ENCODE results near the gene SEZ6.

SEZ6 gene

DNA sequence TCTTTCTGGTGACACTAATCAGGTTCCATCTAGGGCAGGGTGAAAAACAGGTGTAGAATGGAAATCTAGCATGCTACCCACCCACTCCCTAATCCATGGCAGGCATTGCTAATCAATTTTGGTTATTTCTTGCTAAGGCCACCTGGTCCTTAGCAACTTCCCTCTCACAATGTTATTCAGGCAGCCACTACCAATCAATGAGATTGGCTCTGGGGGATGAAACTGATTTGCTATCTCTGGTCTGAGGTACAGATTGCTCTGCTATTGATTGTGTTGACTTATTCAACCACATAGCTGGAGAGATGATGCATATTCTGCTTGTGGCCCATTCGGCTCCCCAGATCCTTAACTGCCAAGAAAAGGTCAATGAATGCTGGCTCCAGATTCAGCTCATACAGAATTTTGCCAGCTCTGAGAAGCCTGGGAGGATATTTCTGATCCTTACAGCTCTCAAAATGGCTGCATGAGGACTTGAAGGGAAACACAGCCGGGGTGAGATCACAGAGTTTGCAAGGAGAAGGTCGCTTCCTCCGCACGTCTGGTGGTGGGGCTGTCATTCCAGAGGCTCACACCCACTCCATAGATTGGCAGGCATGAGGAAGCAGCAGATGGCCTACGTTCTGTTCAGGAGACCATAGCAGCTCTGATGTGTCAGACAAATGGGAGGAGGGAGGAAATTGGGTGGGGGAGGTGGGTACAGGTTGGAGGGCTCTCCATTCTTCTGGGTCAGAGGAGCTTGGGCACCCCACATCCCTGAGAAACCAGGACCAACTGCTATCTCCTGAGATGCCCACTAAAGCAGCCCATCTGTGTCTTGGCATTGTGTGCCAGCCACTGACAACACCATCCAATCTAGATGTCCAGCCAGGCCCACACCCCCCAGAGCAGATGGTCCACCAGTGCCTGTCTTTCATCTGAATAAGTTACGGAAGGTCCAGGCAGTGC lies 22.3 kb downstream of the SEZ6 start:
- no peak overlapping the region for H3K27ac ChIP-seq (ENCODE audit: low read length)
- H3K36me3 ChIP-seq (ENCODE audit: control insufficient read depth in 1 of 2, insufficient read depth in 2 of 2, low read length in 2 of 2) = no peaks in the 10 kb centered on the region

DNA sequence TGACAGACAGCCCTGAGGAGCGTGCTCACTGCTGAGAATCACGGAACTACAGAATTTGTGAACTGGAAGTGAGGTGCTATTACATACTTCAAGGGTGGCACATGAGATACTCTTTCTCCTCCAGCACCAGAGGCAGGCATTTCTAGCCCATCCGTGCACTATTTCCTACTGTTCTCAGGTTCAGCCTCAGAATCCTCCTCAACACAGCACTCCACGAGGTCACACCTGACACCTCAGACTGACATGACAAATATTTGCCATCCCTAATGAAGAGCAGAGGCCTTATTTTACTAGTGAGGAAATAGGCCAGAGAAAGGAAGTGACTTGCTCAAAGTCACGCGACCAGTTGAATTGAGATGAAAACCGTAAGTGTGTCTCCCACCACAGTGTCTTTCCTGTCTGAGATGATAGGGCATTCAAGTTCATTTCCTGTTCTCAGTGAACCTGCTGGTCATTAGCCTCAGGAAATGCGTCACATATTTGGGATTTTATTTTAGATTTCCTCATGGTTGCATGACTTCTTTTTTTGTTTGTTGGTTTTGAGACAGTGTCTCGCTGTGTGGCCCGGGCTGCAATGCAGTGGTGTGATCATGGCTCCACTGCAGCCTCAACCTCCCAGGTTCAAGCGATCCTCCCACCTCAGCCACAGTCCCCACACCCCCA lies 23.6 kb downstream of the SEZ6 start:
- H3K4me3 ChIP-seq (ENCODE audit: low read depth in 1 of 2, low read length in 2 of 2) = no peak overlapping the region
- no peaks in the 10 kb centered on the region for H3K36me3 ChIP-seq (ENCODE audit: control insufficient read depth in 1 of 2, insufficient read depth in 2 of 2, low read length in 2 of 2)
- no peaks in the 10 kb centered on the region for H3K9me3 ChIP-seq (ENCODE audit: control insufficient read depth in 1 of 2, low read length in 2 of 2)
- H3K27ac ChIP-seq (ENCODE audit: low read length) = no peak overlapping the region
- no peaks in the 10 kb centered on the region for H3K27me3 ChIP-seq (ENCODE audit: low read depth, low read length)
- no peaks in the 10 kb centered on the region for H3K4me1 ChIP-seq (ENCODE audit: control insufficient read depth in 1 of 2, insufficient read depth in 2 of 2, low read length in 2 of 2)

More for the DNA sequence above, 22.3 kb downstream of the SEZ6 start:
- H3K27me3 ChIP-seq (ENCODE audit: low read depth, low read length) = no peaks in the 10 kb centered on the region
- no peaks in the 10 kb centered on the region for H3K9me3 ChIP-seq (ENCODE audit: control insufficient read depth in 1 of 2, low read length in 2 of 2)
- no peaks in the 10 kb centered on the region for H3K4me1 ChIP-seq (ENCODE audit: control insufficient read depth in 1 of 2, insufficient read depth in 2 of 2, low read length in 2 of 2)
- H3K4me3 ChIP-seq (ENCODE audit: low read depth in 1 of 2, low read length in 2 of 2) = no peak overlapping the region

DNA sequence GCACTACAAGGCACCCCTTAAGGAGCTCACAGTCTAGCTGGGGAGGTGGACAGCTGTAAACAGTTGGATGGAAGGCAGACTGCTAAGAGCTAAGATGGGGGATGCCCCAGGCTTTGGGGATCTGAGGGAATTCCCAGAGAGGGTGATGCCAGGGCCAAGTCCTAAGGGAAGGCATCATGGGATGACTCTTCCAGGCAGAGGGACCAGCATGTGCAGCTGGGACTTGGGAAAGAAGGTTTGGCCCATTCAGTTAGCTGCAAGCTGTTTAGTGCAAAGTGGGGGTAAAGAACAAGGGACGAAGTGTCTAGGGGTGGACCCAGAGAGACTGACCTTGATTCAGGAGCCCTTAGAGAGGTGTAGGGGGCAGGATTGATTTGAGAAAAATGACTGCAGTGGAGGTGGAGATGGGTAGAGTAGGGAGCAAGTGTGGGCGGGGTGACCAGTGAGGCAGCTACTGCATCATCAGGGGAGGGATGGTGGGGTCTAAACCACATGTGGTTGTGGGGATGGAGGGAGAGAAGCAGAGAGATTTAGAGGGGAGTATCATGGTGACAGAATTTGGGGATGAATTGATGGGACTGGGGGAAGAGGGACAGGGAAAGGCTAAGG lies 27.4 kb downstream of the SEZ6 start:
- no peaks in the 10 kb centered on the region for H3K36me3 ChIP-seq (ENCODE audit: control insufficient read depth in 1 of 2, insufficient read depth in 2 of 2, low read length in 2 of 2)
- H3K4me3 ChIP-seq (ENCODE audit: low read depth in 1 of 2, low read length in 2 of 2) = no peak overlapping the region
- H3K27me3 ChIP-seq (ENCODE audit: low read depth, low read length) = no peaks in the 10 kb centered on the region

DNA sequence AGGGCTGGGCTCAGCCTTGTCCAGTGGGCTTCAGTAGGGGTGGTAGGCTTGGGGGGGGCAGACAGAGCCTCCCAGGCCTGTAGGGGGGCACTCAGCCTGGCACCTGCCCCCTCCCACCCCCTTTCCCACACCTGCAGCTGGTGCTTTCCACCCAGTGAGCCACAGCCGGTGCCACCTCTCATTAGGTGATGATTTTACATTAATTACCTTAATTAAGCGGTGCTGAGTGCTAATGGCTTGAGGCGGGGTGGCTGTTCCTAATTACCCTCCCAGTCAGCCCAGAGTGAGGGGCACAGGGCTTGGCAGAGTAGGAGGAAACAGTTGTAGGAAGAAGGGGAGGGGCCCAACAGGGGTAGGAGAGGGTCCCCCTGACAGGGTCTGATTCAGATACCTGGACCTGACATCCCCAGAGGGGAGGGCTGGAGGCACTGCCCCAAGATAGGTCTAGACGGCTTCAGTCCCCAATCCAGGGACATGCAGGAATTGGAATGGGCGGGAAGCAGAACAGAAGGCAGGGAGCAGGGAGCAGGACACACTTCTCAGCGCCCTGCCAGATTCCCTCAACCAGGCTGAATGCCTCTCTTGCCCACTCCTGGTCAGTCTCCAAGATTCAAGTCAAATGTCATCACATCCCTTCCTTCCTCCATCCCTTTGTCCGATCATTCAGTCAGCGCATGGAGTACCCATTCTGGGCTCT lies 28.0 kb downstream of the SEZ6 start:
- Histone ChIP-seq H3K27ac (ENCODE audit: low read length) (no peak overlapping the region), H3K4me1 (ENCODE audit: control insufficient read depth in 1 of 2, insufficient read depth in 2 of 2, low read length in 2 of 2) (peaks cover 0 to 7% of the 10 kb centered on the region in 2 donors), H3K36me3 (ENCODE audit: control insufficient read depth in 1 of 2, insufficient read depth in 2 of 2, low read length in 2 of 2) (no peaks in the 10 kb centered on the region), H3K27me3 (ENCODE audit: low read depth, low read length) (no peaks in the 10 kb centered on the region), H3K9me3 (ENCODE audit: control insufficient read depth in 1 of 2, low read length in 2 of 2) (no peaks in the 10 kb centered on the region), H3K4me3 (ENCODE audit: low read depth in 1 of 2, low read length in 2 of 2) (no peak overlapping the region)

More for the DNA sequence above, 27.4 kb downstream of the SEZ6 start:
- H3K27ac ChIP-seq (ENCODE audit: low read length) = no peak overlapping the region
- peaks cover 0 to 3% of the 10 kb centered on the region in 2 donors for H3K4me1 ChIP-seq (ENCODE audit: control insufficient read depth in 1 of 2, insufficient read depth in 2 of 2, low read length in 2 of 2)
- H3K9me3 ChIP-seq (ENCODE audit: control insufficient read depth in 1 of 2, low read length in 2 of 2) = no peaks in the 10 kb centered on the region

DNA sequence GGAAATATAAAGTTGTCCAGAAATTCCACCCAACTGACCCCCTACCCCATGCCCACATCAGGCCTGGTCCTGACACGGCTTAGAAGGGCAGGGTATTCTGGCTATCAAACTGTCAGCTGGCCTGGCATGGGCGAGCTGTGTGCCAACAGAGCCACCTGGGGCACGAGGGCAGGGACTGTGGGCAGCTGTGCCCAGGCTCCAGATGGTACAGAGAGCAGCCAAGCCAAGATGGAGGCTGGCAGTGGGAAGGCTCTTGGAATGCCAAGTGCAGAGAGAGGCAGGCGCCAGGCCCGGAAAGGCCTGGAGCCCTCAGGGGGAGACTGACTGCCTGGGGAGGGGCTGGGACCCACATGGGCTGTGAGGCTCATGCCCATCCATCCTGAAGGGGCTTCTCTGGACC lies 30.2 kb downstream of the SEZ6 start:
- no peaks in the 10 kb centered on the region for H3K9me3 ChIP-seq (ENCODE audit: control insufficient read depth in 1 of 2, low read length in 2 of 2)
- no peak overlapping the region for H3K27ac ChIP-seq (ENCODE audit: low read length)
- H3K4me3 ChIP-seq (ENCODE audit: low read depth in 1 of 2, low read length in 2 of 2) = no peak overlapping the region
- peaks cover 0 to 11% of the 10 kb centered on the region in 2 donors for H3K4me1 ChIP-seq (ENCODE audit: control insufficient read depth in 1 of 2, insufficient read depth in 2 of 2, low read length in 2 of 2)
- no peaks in the 10 kb centered on the region for H3K36me3 ChIP-seq (ENCODE audit: control insufficient read depth in 1 of 2, insufficient read depth in 2 of 2, low read length in 2 of 2)
- no peaks in the 10 kb centered on the region for H3K27me3 ChIP-seq (ENCODE audit: low read depth, low read length)

- H3K27me3 ChIP-seq (ENCODE audit: low read depth, low read length) = no peaks in the 10 kb centered on the region
These were observed 30.8 kb downstream of the SEZ6 start for GRCh38 chr17:28975031-28975430.

GRCh38 chr17:28974451-28974850 lies 31.4 kb downstream of the SEZ6 start:
- Histone ChIP-seq H3K9me3 (ENCODE audit: control insufficient read depth in 1 of 2, low read length in 2 of 2) (no peaks in the 10 kb centered on the region), H3K4me1 (ENCODE audit: control insufficient read depth in 1 of 2, insufficient read depth in 2 of 2, low read length in 2 of 2) (peaks cover 0 to 14% of the 10 kb centered on the region in 2 donors), H3K27me3 (ENCODE audit: low read depth, low read length) (no peaks in the 10 kb centered on the region), H3K4me3 (ENCODE audit: low read depth in 1 of 2, low read length in 2 of 2) (no peak overlapping the region), H3K36me3 (ENCODE audit: control insufficient read depth in 1 of 2, insufficient read depth in 2 of 2, low read length in 2 of 2) (no peaks in the 10 kb centered on the region), H3K27ac (ENCODE audit: low read length) (no peak overlapping the region)

More at GRCh38 chr17:28975031-28975430, 30.8 kb downstream of the SEZ6 start:
- Histone ChIP-seq H3K27ac (ENCODE audit: low read length) (no peak overlapping the region), H3K4me3 (ENCODE audit: low read depth in 1 of 2, low read length in 2 of 2) (no peak overlapping the region), H3K9me3 (ENCODE audit: control insufficient read depth in 1 of 2, low read length in 2 of 2) (no peaks in the 10 kb centered on the region), H3K4me1 (ENCODE audit: control insufficient read depth in 1 of 2, insufficient read depth in 2 of 2, low read length in 2 of 2) (peaks cover 0 to 14% of the 10 kb centered on the region in 2 donors), H3K36me3 (ENCODE audit: control insufficient read depth in 1 of 2, insufficient read depth in 2 of 2, low read length in 2 of 2) (no peaks in the 10 kb centered on the region)

- no peak overlapping the region for H3K4me3 ChIP-seq (ENCODE audit: low read depth in 1 of 2, low read length in 2 of 2)
- no peak overlapping the region for H3K27ac ChIP-seq (ENCODE audit: low read length)
- no peaks in the 10 kb centered on the region for H3K27me3 ChIP-seq (ENCODE audit: low read depth, low read length)
- peaks cover 0 to 14% of the 10 kb centered on the region in 2 donors for H3K4me1 ChIP-seq (ENCODE audit: control insufficient read depth in 1 of 2, insufficient read depth in 2 of 2, low read length in 2 of 2)
- no peaks in the 10 kb centered on the region for H3K36me3 ChIP-seq (ENCODE audit: control insufficient read depth in 1 of 2, insufficient read depth in 2 of 2, low read length in 2 of 2)
- H3K9me3 ChIP-seq (ENCODE audit: control insufficient read depth in 1 of 2, low read length in 2 of 2) = no peaks in the 10 kb centered on the region
These were observed 32.4 kb downstream of the SEZ6 start for GRCh38 chr17:28973425-28973824.

- Histone ChIP-seq H3K4me3 (ENCODE audit: low read depth in 1 of 2, low read length in 2 of 2) (no peak overlapping the region), H3K36me3 (ENCODE audit: control insufficient read depth in 1 of 2, insufficient read depth in 2 of 2, low read length in 2 of 2) (no peaks in the 10 kb centered on the region), H3K9me3 (ENCODE audit: control insufficient read depth in 1 of 2, low read length in 2 of 2) (no peaks in the 10 kb centered on the region), H3K27ac (ENCODE audit: low read length) (no peak overlapping the region), H3K27me3 (ENCODE audit: low read depth, low read length) (no peaks in the 10 kb centered on the region), H3K4me1 (ENCODE audit: control insufficient read depth in 1 of 2, insufficient read depth in 2 of 2, low read length in 2 of 2) (peaks cover 0 to 21% of the 10 kb centered on the region in 2 donors)
These were observed 33.4 kb downstream of the SEZ6 start for GRCh38 chr17:28972437-28972836.

DNA sequence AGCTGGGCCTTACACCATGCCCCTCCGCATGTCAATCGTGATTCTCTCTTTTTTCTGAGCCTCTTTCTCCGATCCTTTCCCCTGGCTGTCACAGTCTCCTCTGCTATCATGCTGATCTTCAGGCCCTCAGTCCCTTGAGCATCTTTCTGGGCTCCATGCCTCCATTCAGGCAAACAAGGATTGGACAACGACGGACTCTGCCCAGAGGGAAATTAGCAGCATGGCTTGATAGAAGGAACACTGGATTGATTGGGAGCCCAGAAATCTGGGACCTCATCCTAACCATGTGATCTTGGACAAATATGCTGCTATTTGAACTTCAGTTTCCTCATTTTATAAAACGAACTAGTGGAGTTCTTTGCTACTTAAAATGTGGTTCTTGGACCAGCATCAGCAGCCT lies 35.0 kb downstream of the SEZ6 start:
- no peaks in the 10 kb centered on the region for H3K9me3 ChIP-seq (ENCODE audit: control insufficient read depth in 1 of 2, low read length in 2 of 2)
- H3K4me3 ChIP-seq (ENCODE audit: low read depth in 1 of 2, low read length in 2 of 2) = no peak overlapping the region
- H3K27ac ChIP-seq (ENCODE audit: low read length) = no peak overlapping the region
- H3K36me3 ChIP-seq (ENCODE audit: control insufficient read depth in 1 of 2, insufficient read depth in 2 of 2, low read length in 2 of 2) = no peaks in the 10 kb centered on the region
- H3K27me3 ChIP-seq (ENCODE audit: low read depth, low read length) = no peaks in the 10 kb centered on the region
- peaks cover 0 to 21% of the 10 kb centered on the region in 2 donors for H3K4me1 ChIP-seq (ENCODE audit: control insufficient read depth in 1 of 2, insufficient read depth in 2 of 2, low read length in 2 of 2)

All from muscle layer of duodenum (tissue), 2 donors.